K562 (cell line): Measurements from ENCODE around the gene FBXO21. TPM values are rescaled to one million over a fixed set of nuclear protein-coding genes. Genes with fewer than 3 reads are reported as not detected.

Experiments
- ATAC-seq: fragments of 200-7000 bp; cut with Tn5 transposase; 3 replicates; pipeline ENCODE4 v1.9.1; 2020; ENCODE audit warnings: moderate library complexity
- BruUV-seq: library from RNA; stranded (reverse); fragments of 400-500 nt; replicated peaks from 2 replicates; lab custom pipeline; 2021; lab: Mats Ljungman, UMichigan
- CTCF ChIA-PET: fragments of 300-600 bp; formaldehyde crosslinking; extraction: SDS; loops from one replicate; lab custom pipeline; 2021; ENCODE audit warnings: low intra/inter-chr PET ratio; lab: Yijun Ruan, JAX
- POLR2A ChIA-PET: fragments of 300-600, 350-650 bp; sonication (Branson Sonifier 250); formaldehyde crosslinking; extraction: SDS; loops from one replicate; lab custom pipeline; 2021; ENCODE audit warnings: antibody characterized with exemption, inconsistent platforms; lab: Yijun Ruan, JAX
- DNase-seq, 4 experiments: peaks; one replicate each; pipeline versions ENCODE4 v3.0.0 to v3.0.0-alpha.2; 2011 to 2018; ENCODE audit warnings: low spot score in 3 of 4, mixed read lengths in 3 of 4; ENCODE audit errors: extremely low read depth in 1 of 4
- FAIRE-seq: peaks from 2 replicates; lab custom pipeline; 2011; peaks lifted over from hg19 to GRCh38; lab: Jason Lieb, UNC
- H2AFZ ChIP-seq: 2 replicates; pipeline ENCODE4 v1.6.0; 2011; ENCODE audit warnings: low read depth, low read length, control low read depth, inconsistent platforms
- H3K27ac ChIP-seq: fragments of 200-600 bp; 3 replicates; pipeline ENCODE4 v1.8.0; 2011; ENCODE audit warnings: low read depth, mild to moderate bottlenecking, control low read depth, inconsistent platforms, low read length, moderate library complexity, mixed read lengths; ENCODE audit errors: extremely low read depth
- H3K27me3 ChIP-seq, 2 experiments: fragments of 300-600 bp in 1 of 2; 2 replicates in 1 of 2; 3 replicates in 1 of 2; pipeline versions ENCODE4 v1.6.0 to v1.8.0; 2011; ENCODE audit warnings: inconsistent platforms in 2 of 2, low read length in 2 of 2, mild to moderate bottlenecking in 1 of 2, mixed read lengths in 1 of 2, moderate library complexity in 1 of 2; ENCODE audit not compliant: control insufficient read depth in 2 of 2, insufficient read depth in 2 of 2
- H3K36me3 ChIP-seq: fragments of 300-600 bp; 3 replicates; pipeline ENCODE4 v1.8.0; 2011; ENCODE audit warnings: mild to moderate bottlenecking, low read length, inconsistent platforms; ENCODE audit not compliant: control insufficient read depth, insufficient read depth
- H3K4me1 ChIP-seq, 2 experiments: fragments of 200-600 bp in 1 of 2; replicated peaks in 1 of 2; 2 replicates in 1 of 2; 3 replicates in 1 of 2; pipeline versions ENCODE4 v1.5.1 to v1.8.0; 2011; ENCODE audit warnings: inconsistent platforms in 2 of 2, low read length in 2 of 2, mild to moderate bottlenecking in 1 of 2, mixed read lengths in 1 of 2, moderate library complexity in 1 of 2; ENCODE audit not compliant: control insufficient read depth in 2 of 2, insufficient read depth in 2 of 2
- H3K4me2 ChIP-seq: 2 replicates; pipeline ENCODE4 v1.6.1; 2011; ENCODE audit warnings: low read length, control low read depth, inconsistent platforms, mixed read lengths; ENCODE audit not compliant: insufficient read depth
- H3K4me3 ChIP-seq: fragments of 200-600 bp; sonication (generic), shearing (Covaris generic); 2 replicates; pipeline ENCODE4 v1.5.1; 2016; ENCODE audit warnings: control low read depth, inconsistent platforms
- H3K79me2 ChIP-seq: fragments of 200-600 bp; 3 replicates; pipeline ENCODE4 v1.8.0; 2011; ENCODE audit warnings: low read length, inconsistent platforms; ENCODE audit not compliant: control insufficient read depth, insufficient read depth
- H3K9ac ChIP-seq, 2 experiments: 2 replicates each; pipeline versions ENCODE4 v1.6.0 to v1.6.1; 2011; ENCODE audit warnings: low read depth in 2 of 2, low read length in 2 of 2, control low read depth in 1 of 2, inconsistent platforms in 1 of 2, mild to moderate bottlenecking in 1 of 2, mixed read lengths in 1 of 2; ENCODE audit not compliant: insufficient read depth in 1 of 2
- H3K9me1 ChIP-seq: one replicate; pipeline ENCODE4 v1.6.0; 2011; ENCODE audit warnings: inconsistent platforms, mild to moderate bottlenecking, low read length, moderate library complexity; ENCODE audit not compliant: control insufficient read depth, insufficient read depth
- H3K9me3 ChIP-seq: replicated peaks from 2 replicates; pipeline ENCODE4 v1.5.1; 2011; ENCODE audit warnings: low read depth, low read length, inconsistent platforms; ENCODE audit not compliant: control insufficient read depth, insufficient read depth
- H4K20me1 ChIP-seq: replicated peaks from 2 replicates; pipeline ENCODE4 v1.6.1; 2011; ENCODE audit warnings: low read length, inconsistent platforms, mixed read lengths; ENCODE audit not compliant: control insufficient read depth, insufficient read depth
- FOSL1 ChIP-seq: fragments of 200-800 bp; sonication (Bioruptor generic); conservative IDR thresholded peaks from 2 replicates; pipeline ENCODE4 v1.6.1; 2016; ENCODE audit warnings: missing genetic modification characterization, missing compliant biosample characterization
- HMGXB4 ChIP-seq: sonication (generic); formaldehyde crosslinking; IDR thresholded peaks from 2 replicates; pipeline ENCODE4 v1.8.1; 2023; ENCODE audit warnings: mild to moderate bottlenecking, missing genetic modification reagents
- SETDB1 ChIP-seq: IDR thresholded peaks from one replicate; pipeline ENCODE4 v1.6.1; 2012; ENCODE audit warnings: low read length, control low read depth, inconsistent platforms
- ZBTB12 ChIP-seq: fragments of 250-450 bp; sonication (Bioruptor Pico); IDR thresholded peaks from 2 replicates; pipeline ENCODE4 v1.4.0; 2020
- ZBTB26 ChIP-seq: fragments of 450-650 bp; formaldehyde crosslinking; IDR thresholded peaks from 2 replicates; pipeline ENCODE4 v1.4.0; 2022; ENCODE audit warnings: missing genetic modification characterization
- ZNF23 ChIP-seq: fragments of 250-450 bp; sonication (Bioruptor Pico); IDR thresholded peaks from 2 replicates; pipeline ENCODE4 v1.4.0; 2020; ENCODE audit warnings: mild to moderate bottlenecking
- ZNF311 ChIP-seq: fragments of 250-450 bp; sonication (Bioruptor Pico); IDR thresholded peaks from 2 replicates; pipeline ENCODE4 v1.4.0; 2020; ENCODE audit warnings: mild to moderate bottlenecking, moderate library complexity
- ZNF449 ChIP-seq: fragments of 250-450 bp; sonication (Bioruptor Pico); IDR thresholded peaks from 2 replicates; pipeline ENCODE4 v1.8.0; 2022; ENCODE audit warnings: moderate library complexity, mild to moderate bottlenecking, inconsistent platforms
- ZNF512 ChIP-seq: IDR thresholded peaks from 2 replicates; pipeline ENCODE4 v1.6.1; 2016; ENCODE audit warnings: missing genetic modification characterization, missing compliant biosample characterization
- ZNF57 ChIP-seq: fragments of 450-650 bp; formaldehyde crosslinking; IDR thresholded peaks from 2 replicates; pipeline ENCODE4 v1.4.0; 2020; ENCODE audit warnings: mild to moderate bottlenecking, moderate library complexity
- ZNF655 ChIP-seq: fragments of 250-450 bp; sonication (Bioruptor Pico); IDR thresholded peaks from 2 replicates; pipeline ENCODE4 v1.5.0; 2021
- WGBS: fragments of 100-300 bp; shearing (Covaris generic); methylation state at CpG from one replicate; pipeline ENCODE4 v1.1.6; 2016; ENCODE audit warnings: low coverage, mixed read lengths; ENCODE audit not compliant: insufficient coverage; ENCODE audit errors: missing lambda C conversion rate; 5-methylcytosine and 5-hydroxymethylcytosine counted together
- in situ Hi-C: fragments of 300-500 bp; cut with MboI; formaldehyde crosslinking; loops from 4 replicates; pipeline ENCODE4 v1.15.0; 2018; ENCODE audit warnings: inconsistent platforms, mixed read lengths
- intact Hi-C: fragments of 100-400 bp; cut with micrococcal nuclease; formaldehyde crosslinking; loops from 2 replicates; pipeline ENCODE4 v1.14.2; 2022
- polyA plus RNA-seq, 8 experiments: library from polyadenylated mRNA; depleted of rRNA in 4 of 8; stranded (reverse) in 5 of 8; unstranded in 3 of 8; fragments of >200 nt; fragmentation: Nextera tagmentation in 2 of 8; fragmentation: Illumina TruSeq in 1 of 8; extraction: Ambion mirVana in 2 of 8; extraction: Trizol in 1 of 8; gene quantifications; 2 replicates each; pipeline versions ENCODE4 v1.2.1 to v1.2.3, GENCODE V29; 2011 to 2014; ENCODE audit warnings: inconsistent platforms in 1 of 8, missing spikeins in 1 of 8
- total RNA-seq, 7 experiments: library from RNA; depleted of rRNA in 6 of 7; stranded (reverse); fragments of >200 nt in 6 of 7; fragmentation: Illumina TruSeq in 2 of 7; extraction: Trizol in 2 of 7; gene quantifications; 2 replicates each; pipeline versions ENCODE4 v1.2.1 to v1.2.3, GENCODE V29; 2011 to 2021; ENCODE audit warnings: low replicate concordance in 1 of 7

Gene FBXO21
- total and polyA plus RNA-seq, 9 of the 15 experiments (the other 6 are each of a cell fraction or from before 2014, with no cell fraction given) = 3.0 to 50.9 (median 9.1) TPM

GRCh38 chr12:117134059-117134458 is 56.2 kb downstream of the FBXO21 start (continued):
- TF ChIP-seq ZNF512 (no peak), SETDB1 (no peak), FOSL1 (tag) (0 out of 2 replicates have a peak, but pooled peaks have one; percentile 27)

GRCh38 chr12:117130801-117131200 is 59.5 kb downstream of the FBXO21 start:
- peaks cover 9 to 14% of the 10 kb centered on the region in 2 experiments; a peak in 3 of 5 replicates for H3K27me3 ChIP-seq
- H3K36me3 ChIP-seq = no peaks in the 10 kb centered on the region
- H3K4me1 ChIP-seq = no peaks in the 10 kb centered on the region; a peak in 1 of 5 replicates
- FAIRE-seq (no peak), DNase-seq (no peak), ATAC-seq (no peak)
- H3K4me2 ChIP-seq = no peak overlapping the region
- intact Hi-C loops = no loop called here
- no peaks in the 10 kb centered on the region for H4K20me1 ChIP-seq
- H2AFZ ChIP-seq = no peak overlapping the region
- peaks cover 33% of the 10 kb centered on the region for H3K9me3 ChIP-seq
- BruUV-seq = no TSS peak
- WGBS = 1% methylated on average over 7 of the region's 7 CpGs
- H3K79me2 ChIP-seq = no peaks in the 10 kb centered on the region
- no peaks in the 10 kb centered on the region for H3K9me1 ChIP-seq
- no peak overlapping the region for H3K4me3 ChIP-seq
- H3K27ac ChIP-seq = no peak overlapping the region
- CTCF ChIA-PET = no interaction called here
- no peak overlapping the region for H3K9ac ChIP-seq
- POLR2A ChIA-PET = interaction anchor here (0.6 to 1.4 kb wide), 5 partner anchors 8 to 409 kb away, joined by 3 to 4 read pairs (median 3); no protein-coding TSS in a partner anchor
- in situ Hi-C loops = loop anchor here (25.0 kb wide), 1 partner anchor 1168 kb away; no protein-coding TSS in a partner anchor
- TF ChIP-seq ZNF311 (no peak), ZNF449 (no peak), ZNF57 (CRISPR knock-in tag) (no peak), ZBTB12 (CRISPR knock-in tag) (no peak), ZNF655 (CRISPR knock-in tag) (no peak), ZNF23 (CRISPR knock-in tag) (no peak), ZBTB26 (no peak), HMGXB4 (no peak)
